ENCODE results near the gene NTM.

DNA sequence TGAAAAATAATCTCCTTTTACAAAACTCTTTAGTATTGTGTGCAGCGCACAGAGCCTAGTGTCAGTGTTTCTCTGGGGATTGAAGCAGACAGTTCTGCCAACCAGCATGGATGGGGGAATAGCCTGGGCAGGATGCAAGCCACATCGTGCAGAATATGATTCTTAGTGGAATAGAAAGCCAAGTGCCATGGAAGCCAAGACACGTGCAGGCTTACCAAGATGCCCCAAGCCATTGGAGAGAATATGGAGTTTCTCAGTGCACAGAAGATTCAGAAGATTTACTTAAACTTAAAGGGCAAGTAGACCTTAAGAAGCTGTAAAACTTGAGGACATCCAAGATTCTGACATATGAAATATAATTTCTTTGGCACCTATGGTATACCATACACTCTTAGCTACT, 917.6 kb downstream of the NTM start:
- TF ChIP-seq, protein P1, sequence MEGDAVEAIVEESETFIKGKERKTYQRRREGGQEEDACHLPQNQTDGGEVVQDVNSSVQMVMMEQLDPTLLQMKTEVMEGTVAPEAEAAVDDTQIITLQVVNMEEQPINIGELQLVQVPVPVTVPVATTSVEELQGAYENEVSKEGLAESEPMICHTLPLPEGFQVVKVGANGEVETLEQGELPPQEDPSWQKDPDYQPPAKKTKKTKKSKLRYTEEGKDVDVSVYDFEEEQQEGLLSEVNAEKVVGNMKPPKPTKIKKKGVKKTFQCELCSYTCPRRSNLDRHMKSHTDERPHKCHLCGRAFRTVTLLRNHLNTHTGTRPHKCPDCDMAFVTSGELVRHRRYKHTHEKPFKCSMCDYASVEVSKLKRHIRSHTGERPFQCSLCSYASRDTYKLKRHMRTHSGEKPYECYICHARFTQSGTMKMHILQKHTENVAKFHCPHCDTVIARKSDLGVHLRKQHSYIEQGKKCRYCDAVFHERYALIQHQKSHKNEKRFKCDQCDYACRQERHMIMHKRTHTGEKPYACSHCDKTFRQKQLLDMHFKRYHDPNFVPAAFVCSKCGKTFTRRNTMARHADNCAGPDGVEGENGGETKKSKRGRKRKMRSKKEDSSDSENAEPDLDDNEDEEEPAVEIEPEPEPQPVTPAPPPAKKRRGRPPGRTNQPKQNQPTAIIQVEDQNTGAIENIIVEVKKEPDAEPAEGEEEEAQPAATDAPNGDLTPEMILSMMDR (IDR thresholded peaks at IDR 0.05; ENCODE audit: low read length): no peak
- no peak for TF ChIP-seq EZH2 (IDR thresholded peaks at IDR 0.05; ENCODE audit: borderline replicate concordance, low read length)

All from OCI-LY1 (cell line).